GM23338 (cell line): ENCODE measurements around the gene ERP44. TPM values are rescaled to one million over a fixed set of nuclear protein-coding genes. Genes with fewer than 3 reads are reported as not detected.

ENCODE experiments used
- ATAC-seq: fragments of 200-7000 bp; cut with Tn5 transposase; 3 replicates; pipeline ENCODE4 v1.9.1; 2020
- DNase-seq: peaks from one replicate; pipeline ENCODE4 v3.0.0-alpha.2; 2015; ENCODE audit warnings: low spot score
- H2AFZ ChIP-seq: fragments of 200-600 bp; sonication (generic); 2 replicates; pipeline ENCODE4 v1.8.0; 2016; ENCODE audit warnings: antibody characterized with exemption, mild to moderate bottlenecking, moderate library complexity
- H3F3A ChIP-seq: fragments of 200-600 bp; sonication (generic); replicated peaks from 2 replicates; pipeline ENCODE4 v1.8.0; 2017; ENCODE audit warnings: antibody characterized with exemption, mixed run types, low read depth
- H3K27ac ChIP-seq: fragments of 200-600 bp; sonication (generic); 2 replicates; pipeline ENCODE4 v1.6.1; 2016; ENCODE audit warnings: low read depth
- H3K27me3 ChIP-seq: fragments of 200-600 bp; sonication (generic); 2 replicates; pipeline ENCODE4 v1.8.0; 2016; ENCODE audit warnings: mild to moderate bottlenecking, mixed run types, moderate library complexity; ENCODE audit not compliant: insufficient read depth
- H3K36me3 ChIP-seq: fragments of 200-600 bp; sonication (generic); 2 replicates; pipeline ENCODE4 v1.8.0; 2016; ENCODE audit warnings: mild to moderate bottlenecking; ENCODE audit not compliant: insufficient read depth
- H3K4me1 ChIP-seq: fragments of 200-600 bp; sonication (generic); 2 replicates; pipeline ENCODE4 v1.8.0; 2016; ENCODE audit warnings: mild to moderate bottlenecking, moderate library complexity; ENCODE audit not compliant: insufficient read depth
- H3K4me2 ChIP-seq: fragments of 200-600 bp; sonication (generic); 2 replicates; pipeline ENCODE4 v1.7.1; 2017; ENCODE audit warnings: mixed run types
- H3K4me3 ChIP-seq: fragments of 200-600 bp; sonication (generic); 2 replicates; pipeline ENCODE4 v1.6.1; 2016; ENCODE audit warnings: mixed run types
- H3K79me2 ChIP-seq: fragments of 200-600 bp; sonication (generic); replicated peaks from 2 replicates; pipeline ENCODE4 v1.8.0; 2017; ENCODE audit warnings: mild to moderate bottlenecking; ENCODE audit not compliant: insufficient read depth
- H3K9me2 ChIP-seq: fragments of 200-600 bp; sonication (generic); 2 replicates; pipeline ENCODE4 v1.8.0; 2017; ENCODE audit not compliant: insufficient read depth
- H4K20me1 ChIP-seq: fragments of 200-600 bp; sonication (generic); replicated peaks from 2 replicates; pipeline ENCODE4 v1.8.0; 2017; ENCODE audit warnings: mild to moderate bottlenecking; ENCODE audit not compliant: insufficient read depth
- H3K27ac Mint-ChIP-seq: 2 replicates; pipeline ENCODE4 v1.8.0; 2020; ENCODE audit warnings: inconsistent platforms, mild to moderate bottlenecking, moderate library complexity, mixed read lengths
- H3K27me3 Mint-ChIP-seq: 3 replicates; pipeline ENCODE4 v1.8.0; 2022; ENCODE audit warnings: low read depth, mild to moderate bottlenecking, moderate library complexity, mixed read lengths, inconsistent platforms; ENCODE audit not compliant: insufficient read depth, poor library complexity
- H3K36me3 Mint-ChIP-seq: 3 replicates; pipeline ENCODE4 v1.8.0; 2021; ENCODE audit warnings: low read depth, mild to moderate bottlenecking, inconsistent platforms, moderate library complexity, mixed read lengths
- H3K4me1 Mint-ChIP-seq: 3 replicates; pipeline ENCODE4 v1.8.0; 2020; ENCODE audit warnings: mild to moderate bottlenecking, inconsistent platforms, mixed read lengths
- H3K4me3 Mint-ChIP-seq: 3 replicates; pipeline ENCODE4 v1.8.0; 2021; ENCODE audit warnings: moderate library complexity, mild to moderate bottlenecking, inconsistent platforms, mixed read lengths
- H3K9me3 Mint-ChIP-seq: 3 replicates; pipeline ENCODE4 v1.8.0; 2020; ENCODE audit warnings: moderate library complexity, mild to moderate bottlenecking, inconsistent platforms, mixed read lengths
- CREB1 ChIP-seq: fragments of 250-450 bp; sonication (Bioruptor Pico); IDR thresholded peaks from 2 replicates; pipeline ENCODE4 v1.5.0; 2020; ENCODE audit warnings: low read depth, mild to moderate bottlenecking, moderate library complexity
- CTCF ChIP-seq, 2 experiments: fragments of 200-600 bp in 1 of 2; sonication (generic) in 1 of 2; conservative IDR thresholded peaks; 2 replicates each; pipeline versions ENCODE4 v1.5.1 to v1.6.1; 2016 to 2017; ENCODE audit warnings: antibody characterized with exemption in 2 of 2, low read depth in 2 of 2, mild to moderate bottlenecking in 2 of 2, moderate library complexity in 1 of 2
- ETS1 ChIP-seq: IDR thresholded peaks from 2 replicates; pipeline ENCODE4 v1.6.1; 2016; ENCODE audit warnings: antibody characterized with exemption
- EZH2 ChIP-seq: fragments of 200-600 bp; sonication (generic); IDR thresholded peaks from one replicate; pipeline ENCODE4 v1.8.0; 2017; ENCODE audit warnings: antibody characterized with exemption, mild to moderate bottlenecking, low read depth; ENCODE audit not compliant: unreplicated experiment
- EZH2phosphoT487 ChIP-seq: fragments of 200-600 bp; sonication (generic); IDR thresholded peaks from one replicate; pipeline ENCODE4 v1.8.1; 2018; ENCODE audit warnings: antibody characterized with exemption; ENCODE audit not compliant: unreplicated experiment
- JUNB ChIP-seq: IDR thresholded peaks from one replicate; pipeline ENCODE4 v1.6.1; 2016; ENCODE audit warnings: antibody characterized with exemption; ENCODE audit not compliant: unreplicated experiment
- NANOG ChIP-seq: IDR thresholded peaks from 2 replicates; pipeline ENCODE4 v1.6.1; 2016; ENCODE audit warnings: antibody characterized with exemption, borderline replicate concordance
- POLR2AphosphoS5 ChIP-seq: IDR thresholded peaks from 2 replicates; pipeline ENCODE4 v1.6.1; 2016; ENCODE audit warnings: antibody characterized with exemption, low read depth
- STAT1 ChIP-seq: IDR thresholded peaks from one replicate; pipeline ENCODE4 v1.6.1; 2016; ENCODE audit warnings: antibody characterized with exemption; ENCODE audit not compliant: unreplicated experiment
- ZNF114 ChIP-seq: fragments of 250-450 bp; sonication (Bioruptor Pico); IDR thresholded peaks from 2 replicates; pipeline ENCODE4 v1.5.0; 2020; ENCODE audit warnings: mild to moderate bottlenecking, moderate library complexity
- ZNF331 ChIP-seq: fragments of 250-450 bp; sonication (Bioruptor Pico); IDR thresholded peaks from 2 replicates; pipeline ENCODE4 v1.5.0; 2020; ENCODE audit warnings: low read depth, mild to moderate bottlenecking, moderate library complexity
- polyA plus RNA-seq: library from polyadenylated mRNA; unstranded; fragments of >200 nt; fragmentation: Nextera tagmentation; extraction: Ambion mirVana; gene quantifications from 2 replicates; pipeline ENCODE4 v1.2.1, GENCODE V29; 2016
- total RNA-seq: library from RNA; depleted of rRNA; stranded (reverse); fragments of >200 nt; shearing (Covaris generic); gene quantifications from 2 replicates; pipeline ENCODE4 v1.2.3, GENCODE V29; 2014
- TF ChIP-seq, protein P1 (sequence below): fragments of 250-450 bp; sonication (Bioruptor Pico); IDR thresholded peaks from 2 replicates; pipeline ENCODE4 v1.5.0; 2020; ENCODE audit warnings: mild to moderate bottlenecking, moderate library complexity
- TF ChIP-seq, protein P2 (sequence below): IDR thresholded peaks from one replicate; pipeline ENCODE4 v1.6.1; 2018; ENCODE audit warnings: antibody characterized with exemption; ENCODE audit not compliant: unreplicated experiment

ERP44 gene
- total and polyA plus RNA-seq, 2 experiments from 2014 or later: 13.0 to 24.1 TPM

DNA sequence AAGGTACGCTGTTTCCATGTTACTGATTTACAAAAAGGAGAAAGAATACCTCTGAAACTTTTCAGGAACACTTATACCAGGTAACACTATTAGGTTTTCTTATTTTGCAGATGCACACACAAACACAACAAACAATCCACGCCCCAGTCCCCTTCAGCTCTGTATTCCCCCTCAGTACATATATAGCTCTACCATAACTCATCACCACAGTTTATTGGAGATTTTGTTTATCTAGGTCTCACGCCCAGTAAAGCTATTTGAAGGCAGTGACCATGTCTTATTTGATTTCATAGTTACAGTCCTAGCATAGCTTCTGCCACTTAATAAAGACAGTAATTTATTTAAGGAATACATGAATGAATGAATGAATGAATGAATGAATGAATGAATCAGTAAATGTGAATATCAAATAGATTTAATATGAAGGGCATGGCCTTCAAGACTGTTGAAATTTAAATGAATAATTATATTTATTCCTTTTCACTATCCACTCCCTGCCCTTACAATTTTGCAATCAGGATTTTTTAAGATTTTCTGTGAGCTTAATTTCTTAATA lies 33.2 kb upstream of the ERP44 start:
- no peaks in the 10 kb centered on the region for H3K27me3 ChIP-seq
- no peak for ATAC-seq
- H3K9me3 Mint-ChIP-seq: no peaks in the 10 kb centered on the region

More for the DNA sequence above, 33.2 kb upstream of the ERP44 start:
- Mint-ChIP-seq H3K36me3 (peaks cover 20% of the 10 kb centered on the region), H3K27me3 (no peaks in the 10 kb centered on the region), H3K4me1 (peaks cover 5% of the 10 kb centered on the region; the same call in 2 of the 3 replicates), H3K27ac (no peak overlapping the region), H3K4me3 (no peak overlapping the region)
- H3K4me2 ChIP-seq: no peak overlapping the region
- H3K4me1 ChIP-seq: peaks cover 5% of the 10 kb centered on the region; the same call in 1 of the 2 replicates
- H4K20me1 ChIP-seq: peaks cover 6% of the 10 kb centered on the region; the same call in 1 of the 2 replicates
- H2AFZ ChIP-seq: no peak overlapping the region
- peaks cover 14% of the 10 kb centered on the region; the same call in 1 of the 2 replicates for H3F3A ChIP-seq
- no peak for DNase-seq
- H3K36me3 ChIP-seq: peaks cover 3% of the 10 kb centered on the region; the same call in 1 of the 2 replicates
- no peak overlapping the region for H3K4me3 ChIP-seq
- H3K79me2 ChIP-seq: no peaks in the 10 kb centered on the region
- no peak overlapping the region for H3K27ac ChIP-seq
- H3K9me2 ChIP-seq: no peaks in the 10 kb centered on the region
- TF ChIP-seq ETS1: no peak
- no peak for TF ChIP-seq CTCF (conservative IDR thresholded peaks at IDR 0.05; ENCODE audit: low read depth in 2 of 2)
- TF ChIP-seq NANOG: no peak
- TF ChIP-seq ZNF114 (CRISPR knock-in tag): no peak
- no peak for TF ChIP-seq ZNF331 (CRISPR knock-in tag)
- no peak for TF ChIP-seq CREB1 (CRISPR knock-in tag)
- TF ChIP-seq EZH2phosphoT487: no peak
- TF ChIP-seq, protein P1, sequence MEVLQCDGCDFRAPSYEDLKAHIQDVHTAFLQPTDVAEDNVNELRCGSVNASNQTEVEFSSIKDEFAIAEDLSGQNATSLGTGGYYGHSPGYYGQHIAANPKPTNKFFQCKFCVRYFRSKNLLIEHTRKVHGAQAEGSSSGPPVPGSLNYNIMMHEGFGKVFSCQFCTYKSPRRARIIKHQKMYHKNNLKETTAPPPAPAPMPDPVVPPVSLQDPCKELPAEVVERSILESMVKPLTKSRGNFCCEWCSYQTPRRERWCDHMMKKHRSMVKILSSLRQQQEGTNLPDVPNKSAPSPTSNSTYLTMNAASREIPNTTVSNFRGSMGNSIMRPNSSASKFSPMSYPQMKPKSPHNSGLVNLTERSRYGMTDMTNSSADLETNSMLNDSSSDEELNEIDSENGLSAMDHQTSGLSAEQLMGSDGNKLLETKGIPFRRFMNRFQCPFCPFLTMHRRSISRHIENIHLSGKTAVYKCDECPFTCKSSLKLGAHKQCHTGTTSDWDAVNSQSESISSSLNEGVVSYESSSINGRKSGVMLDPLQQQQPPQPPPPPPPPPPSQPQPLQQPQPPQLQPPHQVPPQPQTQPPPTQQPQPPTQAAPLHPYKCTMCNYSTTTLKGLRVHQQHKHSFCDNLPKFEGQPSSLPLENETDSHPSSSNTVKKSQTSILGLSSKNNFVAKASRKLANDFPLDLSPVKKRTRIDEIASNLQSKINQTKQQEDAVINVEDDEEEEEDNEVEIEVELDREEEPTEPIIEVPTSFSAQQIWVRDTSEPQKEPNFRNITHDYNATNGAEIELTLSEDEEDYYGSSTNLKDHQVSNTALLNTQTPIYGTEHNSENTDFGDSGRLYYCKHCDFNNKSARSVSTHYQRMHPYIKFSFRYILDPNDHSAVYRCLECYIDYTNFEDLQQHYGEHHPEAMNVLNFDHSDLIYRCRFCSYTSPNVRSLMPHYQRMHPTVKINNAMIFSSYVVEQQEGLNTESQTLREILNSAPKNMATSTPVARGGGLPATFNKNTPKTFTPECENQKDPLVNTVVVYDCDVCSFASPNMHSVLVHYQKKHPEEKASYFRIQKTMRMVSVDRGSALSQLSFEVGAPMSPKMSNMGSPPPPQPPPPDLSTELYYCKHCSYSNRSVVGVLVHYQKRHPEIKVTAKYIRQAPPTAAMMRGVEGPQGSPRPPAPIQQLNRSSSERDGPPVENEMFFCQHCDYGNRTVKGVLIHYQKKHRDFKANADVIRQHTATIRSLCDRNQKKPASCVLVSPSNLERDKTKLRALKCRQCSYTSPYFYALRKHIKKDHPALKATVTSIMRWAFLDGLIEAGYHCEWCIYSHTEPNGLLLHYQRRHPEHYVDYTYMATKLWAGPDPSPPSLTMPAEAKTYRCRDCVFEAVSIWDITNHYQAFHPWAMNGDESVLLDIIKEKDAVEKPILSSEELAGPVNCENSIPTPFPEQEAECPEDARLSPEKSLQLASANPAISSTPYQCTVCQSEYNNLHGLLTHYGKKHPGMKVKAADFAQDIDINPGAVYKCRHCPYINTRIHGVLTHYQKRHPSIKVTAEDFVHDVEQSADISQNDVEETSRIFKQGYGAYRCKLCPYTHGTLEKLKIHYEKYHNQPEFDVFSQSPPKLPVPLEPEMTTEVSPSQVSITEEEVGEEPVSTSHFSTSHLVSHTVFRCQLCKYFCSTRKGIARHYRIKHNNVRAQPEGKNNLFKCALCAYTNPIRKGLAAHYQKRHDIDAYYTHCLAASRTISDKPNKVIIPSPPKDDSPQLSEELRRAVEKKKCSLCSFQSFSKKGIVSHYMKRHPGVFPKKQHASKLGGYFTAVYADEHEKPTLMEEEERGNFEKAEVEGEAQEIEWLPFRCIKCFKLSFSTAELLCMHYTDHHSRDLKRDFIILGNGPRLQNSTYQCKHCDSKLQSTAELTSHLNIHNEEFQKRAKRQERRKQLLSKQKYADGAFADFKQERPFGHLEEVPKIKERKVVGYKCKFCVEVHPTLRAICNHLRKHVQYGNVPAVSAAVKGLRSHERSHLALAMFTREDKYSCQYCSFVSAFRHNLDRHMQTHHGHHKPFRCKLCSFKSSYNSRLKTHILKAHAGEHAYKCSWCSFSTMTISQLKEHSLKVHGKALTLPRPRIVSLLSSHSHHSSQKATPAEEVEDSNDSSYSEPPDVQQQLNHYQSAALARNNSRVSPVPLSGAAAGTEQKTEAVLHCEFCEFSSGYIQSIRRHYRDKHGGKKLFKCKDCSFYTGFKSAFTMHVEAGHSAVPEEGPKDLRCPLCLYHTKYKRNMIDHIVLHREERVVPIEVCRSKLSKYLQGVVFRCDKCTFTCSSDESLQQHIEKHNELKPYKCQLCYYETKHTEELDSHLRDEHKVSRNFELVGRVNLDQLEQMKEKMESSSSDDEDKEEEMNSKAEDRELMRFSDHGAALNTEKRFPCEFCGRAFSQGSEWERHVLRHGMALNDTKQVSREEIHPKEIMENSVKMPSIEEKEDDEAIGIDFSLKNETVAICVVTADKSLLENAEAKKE (CRISPR knock-in tag): no peak
- no peak for TF ChIP-seq JUNB
- TF ChIP-seq POLR2AphosphoS5: no peak
- no peak for TF ChIP-seq STAT1
- TF ChIP-seq, protein P2, sequence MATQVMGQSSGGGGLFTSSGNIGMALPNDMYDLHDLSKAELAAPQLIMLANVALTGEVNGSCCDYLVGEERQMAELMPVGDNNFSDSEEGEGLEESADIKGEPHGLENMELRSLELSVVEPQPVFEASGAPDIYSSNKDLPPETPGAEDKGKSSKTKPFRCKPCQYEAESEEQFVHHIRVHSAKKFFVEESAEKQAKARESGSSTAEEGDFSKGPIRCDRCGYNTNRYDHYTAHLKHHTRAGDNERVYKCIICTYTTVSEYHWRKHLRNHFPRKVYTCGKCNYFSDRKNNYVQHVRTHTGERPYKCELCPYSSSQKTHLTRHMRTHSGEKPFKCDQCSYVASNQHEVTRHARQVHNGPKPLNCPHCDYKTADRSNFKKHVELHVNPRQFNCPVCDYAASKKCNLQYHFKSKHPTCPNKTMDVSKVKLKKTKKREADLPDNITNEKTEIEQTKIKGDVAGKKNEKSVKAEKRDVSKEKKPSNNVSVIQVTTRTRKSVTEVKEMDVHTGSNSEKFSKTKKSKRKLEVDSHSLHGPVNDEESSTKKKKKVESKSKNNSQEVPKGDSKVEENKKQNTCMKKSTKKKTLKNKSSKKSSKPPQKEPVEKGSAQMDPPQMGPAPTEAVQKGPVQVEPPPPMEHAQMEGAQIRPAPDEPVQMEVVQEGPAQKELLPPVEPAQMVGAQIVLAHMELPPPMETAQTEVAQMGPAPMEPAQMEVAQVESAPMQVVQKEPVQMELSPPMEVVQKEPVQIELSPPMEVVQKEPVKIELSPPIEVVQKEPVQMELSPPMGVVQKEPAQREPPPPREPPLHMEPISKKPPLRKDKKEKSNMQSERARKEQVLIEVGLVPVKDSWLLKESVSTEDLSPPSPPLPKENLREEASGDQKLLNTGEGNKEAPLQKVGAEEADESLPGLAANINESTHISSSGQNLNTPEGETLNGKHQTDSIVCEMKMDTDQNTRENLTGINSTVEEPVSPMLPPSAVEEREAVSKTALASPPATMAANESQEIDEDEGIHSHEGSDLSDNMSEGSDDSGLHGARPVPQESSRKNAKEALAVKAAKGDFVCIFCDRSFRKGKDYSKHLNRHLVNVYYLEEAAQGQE: no peak
- TF ChIP-seq EZH2: no peak
